Thyroid gland (tissue), 4 donors: ENCODE measurements around the gene CCDC71L. TPM values are rescaled to one million over a fixed set of nuclear protein-coding genes. Genes with fewer than 3 reads are reported as not detected.

ENCODE experiments used
- DNase-seq, 2 donors: peaks; one replicate each; pipeline ENCODE4 v3.0.0-alpha.2; 2019
- H3K27ac ChIP-seq, 3 donors: fragments of 200-600 bp; sonication (generic); 1 replicate in 2 of 3; 2 replicates in 1 of 3; pipeline ENCODE4 v1.5.1; 2016 to 2019; ENCODE audit warnings: mild to moderate bottlenecking in 1 of 3, moderate library complexity in 1 of 3
- H3K27me3 ChIP-seq: fragments of 200-600 bp; sonication (generic); one replicate; pipeline ENCODE4 v1.5.1; 2019
- H3K36me3 ChIP-seq, 2 donors: fragments of 200-600 bp; sonication (generic); one replicate each; pipeline ENCODE4 v1.5.1; 2016 to 2019
- H3K4me1 ChIP-seq, 2 donors: fragments of 200-600 bp; sonication (generic); one replicate each; pipeline ENCODE4 v1.5.1; 2017 to 2019
- H3K4me3 ChIP-seq, 3 donors: fragments of 200-600 bp; sonication (generic); replicated peaks in 1 of 3; 1 replicate in 2 of 3; 2 replicates in 1 of 3; pipeline ENCODE4 v1.5.1; 2016; ENCODE audit warnings: mild to moderate bottlenecking in 1 of 3
- H3K9me3 ChIP-seq: fragments of 200-600 bp; sonication (generic); one replicate; pipeline ENCODE4 v1.5.1; 2017
- CTCF ChIP-seq, 6 experiments: fragments of 200-600 bp in 3 of 6; fragments of 450-650 bp in 3 of 6; sonication (generic) in 3 of 6; IDR thresholded peaks; one replicate each; pipeline ENCODE4 v1.5.1; 2016 to 2019; ENCODE audit warnings: antibody characterized with exemption in 6 of 6, mild to moderate bottlenecking in 2 of 6, inconsistent platforms in 1 of 6, moderate library complexity in 1 of 6
- POLR2A ChIP-seq, 2 donors: fragments of 450-650 bp; IDR thresholded peaks; one replicate each; pipeline ENCODE4 v1.6.1; 2017; ENCODE audit warnings: antibody characterized with exemption in 2 of 2, mild to moderate bottlenecking in 2 of 2, moderate library complexity in 1 of 2
- WGBS, 2 donors: methylation state at CpG; one replicate each; pipeline ENCODE4 v1.1.5; 2017; 5-methylcytosine and 5-hydroxymethylcytosine counted together
- intact Hi-C: fragments of 100-400 bp; cut with DNase I; formaldehyde crosslinking; loops from one replicate; pipeline ENCODE4 v1.15.1; 2023
- total RNA-seq, 4 donors: library from RNA; depleted of rRNA; stranded (reverse); fragments of >200 nt; gene quantifications; one replicate each; pipeline ENCODE4 v1.2.3, GENCODE V29; 2016

The CCDC71L gene
- total RNA-seq, 4 donors from 2014 or later = 19.9 to 33.5 (median 27.2) TPM

- no peaks in the 10 kb centered on the region for H3K9me3 ChIP-seq
- no peak overlapping the region for H3K4me3 ChIP-seq
- TF ChIP-seq POLR2A (IDR thresholded peaks at IDR 0.05) (no peak), CTCF (IDR thresholded peaks at IDR 0.05) (no peak)
- intact Hi-C loops = no loop called here
- H3K27ac ChIP-seq = no peak overlapping the region
- H3K4me1 ChIP-seq = no peaks in the 10 kb centered on the region
- no peak for DNase-seq
- no peaks in the 10 kb centered on the region for H3K27me3 ChIP-seq
- H3K36me3 ChIP-seq = no peaks in the 10 kb centered on the region
- 91 to 93% methylated on average over 7 of the region's 7 CpGs for WGBS, 2 donors
Observed at GRCh38 chr7:106639476-106640334, 21.3 kb downstream of the CCDC71L start.

GRCh38 chr7:106635411-106635810 is 25.5 kb downstream of the CCDC71L start:
- no peak for DNase-seq
- H3K36me3 ChIP-seq = no peaks in the 10 kb centered on the region
- 76 to 83% methylated on average over 2 of the region's 2 CpGs for WGBS, 2 donors
- H3K9me3 ChIP-seq = no peaks in the 10 kb centered on the region
- no peaks in the 10 kb centered on the region for H3K27me3 ChIP-seq
- TF ChIP-seq CTCF (IDR thresholded peaks at IDR 0.05) (no peak), POLR2A (IDR thresholded peaks at IDR 0.05) (no peak)
- intact Hi-C loops = no loop called here
- no peak overlapping the region for H3K27ac ChIP-seq
- no peak overlapping the region for H3K4me3 ChIP-seq
- H3K4me1 ChIP-seq = no peaks in the 10 kb centered on the region

GRCh38 chr7:106634958-106635357 is 26.0 kb downstream of the CCDC71L start:
- 64 to 97% methylated on average over 2 of the region's 2 CpGs for WGBS, 2 donors
- Histone ChIP-seq H3K4me3 (no peak overlapping the region), H3K27ac (no peak overlapping the region), H3K27me3 (no peaks in the 10 kb centered on the region), H3K4me1 (no peaks in the 10 kb centered on the region), H3K36me3 (no peaks in the 10 kb centered on the region), H3K9me3 (no peaks in the 10 kb centered on the region)
- no peak for TF ChIP-seq POLR2A (IDR thresholded peaks at IDR 0.05)
- no peak for TF ChIP-seq CTCF (IDR thresholded peaks at IDR 0.05)
- intact Hi-C loops = no loop called here
- no peak for DNase-seq

- H3K9me3 ChIP-seq = no peaks in the 10 kb centered on the region
- no peak overlapping the region for H3K27ac ChIP-seq
- peaks cover 4 to 14% of the 10 kb centered on the region in 2 donors for H3K4me1 ChIP-seq
- H3K36me3 ChIP-seq = no peaks in the 10 kb centered on the region
- no peak for DNase-seq
- intact Hi-C loops = no loop called here
- TF ChIP-seq POLR2A (IDR thresholded peaks at IDR 0.05) = no peak
- no peak for TF ChIP-seq CTCF (IDR thresholded peaks at IDR 0.05)
- no peak overlapping the region for H3K4me3 ChIP-seq
- no peaks in the 10 kb centered on the region for H3K27me3 ChIP-seq
Observed at GRCh38 chr7:106630648-106631047, 30.3 kb downstream of the CCDC71L start.

GRCh38 chr7:106629516-106629915 is 31.4 kb downstream of the CCDC71L start:
- WGBS, 2 donors = 69 to 76% methylated on average over 2 of the region's 2 CpGs
- Histone ChIP-seq H3K36me3 (no peaks in the 10 kb centered on the region), H3K27me3 (no peaks in the 10 kb centered on the region), H3K27ac (no peak overlapping the region), H3K4me3 (no peak overlapping the region), H3K9me3 (no peaks in the 10 kb centered on the region), H3K4me1 (peaks cover 4 to 15% of the 10 kb centered on the region in 2 donors)
- TF ChIP-seq CTCF (IDR thresholded peaks at IDR 0.05) (no peak), POLR2A (IDR thresholded peaks at IDR 0.05) (no peak)
- DNase-seq = no peak
- intact Hi-C loops = no loop called here
